ENCODE data around the gene TNPO3. TPM values are rescaled to one million over a fixed set of nuclear protein-coding genes. Genes with fewer than 3 reads are reported as not detected.

TNPO3 gene
- total RNA-seq, 6 experiments from 2014 or later: 38.5 to 52.5 (median 45.0) TPM

GRCh38 chr7:128919881-128920799, 134.8 kb downstream of the TNPO3 start:
- TF ChIP-seq CTCF (IDR thresholded peaks at IDR 0.05): no peak
- no peak for DNase-seq
- Mint-ChIP-seq H3K27me3 (ENCODE audit: insufficient read depth) (peaks cover 62% of the 10 kb centered on the region), H3K36me3 (ENCODE audit: low read depth) (no peaks in the 10 kb centered on the region), H3K27ac (no peak overlapping the region), H3K4me1 (ENCODE audit: low read depth) (peaks cover 5% of the 10 kb centered on the region; the same call in 1 of the 2 replicates), H3K4me3 (no peak overlapping the region), H3K9me3 (no peaks in the 10 kb centered on the region)

- no peak overlapping the region for H3K4me3 Mint-ChIP-seq
- H3K4me1 Mint-ChIP-seq (ENCODE audit: low read depth): peaks cover 5% of the 10 kb centered on the region; the same call in 1 of the 2 replicates
- no peak for DNase-seq
- no peak overlapping the region for H3K27ac Mint-ChIP-seq
- H3K27me3 Mint-ChIP-seq (ENCODE audit: insufficient read depth): peaks cover 59% of the 10 kb centered on the region
- no peak for TF ChIP-seq CTCF (IDR thresholded peaks at IDR 0.05)
- no peaks in the 10 kb centered on the region for H3K9me3 Mint-ChIP-seq
- H3K36me3 Mint-ChIP-seq (ENCODE audit: low read depth): no peaks in the 10 kb centered on the region
These were observed 135.7 kb downstream of the TNPO3 start for GRCh38 chr7:128919241-128919640.

GRCh38 chr7:128918016-128918665, 136.8 kb downstream of the TNPO3 start:
- Mint-ChIP-seq H3K4me1 (ENCODE audit: low read depth) (peaks cover 5% of the 10 kb centered on the region; the same call in 1 of the 2 replicates), H3K27me3 (ENCODE audit: insufficient read depth) (peaks cover 54% of the 10 kb centered on the region), H3K27ac (no peak overlapping the region), H3K4me3 (no peak overlapping the region), H3K36me3 (ENCODE audit: low read depth) (no peaks in the 10 kb centered on the region), H3K9me3 (no peaks in the 10 kb centered on the region)
- no peak for DNase-seq
- no peak for TF ChIP-seq CTCF (IDR thresholded peaks at IDR 0.05)

- Mint-ChIP-seq H3K36me3 (ENCODE audit: low read depth) (no peaks in the 10 kb centered on the region), H3K4me1 (ENCODE audit: low read depth) (peaks cover 5% of the 10 kb centered on the region; the same call in 1 of the 2 replicates), H3K27ac (no peak overlapping the region), H3K27me3 (ENCODE audit: insufficient read depth) (peaks cover 52% of the 10 kb centered on the region), H3K9me3 (no peaks in the 10 kb centered on the region), H3K4me3 (no peak overlapping the region)
- TF ChIP-seq CTCF (IDR thresholded peaks at IDR 0.05): no peak
- DNase-seq: no peak
These were observed 137.8 kb downstream of the TNPO3 start for GRCh38 chr7:128917122-128917521.

- no peak overlapping the region for H3K4me3 Mint-ChIP-seq
- no peak for DNase-seq
- peaks cover 5% of the 10 kb centered on the region; the same call in 1 of the 2 replicates for H3K4me1 Mint-ChIP-seq (ENCODE audit: low read depth)
- H3K27me3 Mint-ChIP-seq (ENCODE audit: insufficient read depth): peaks cover 57% of the 10 kb centered on the region
- H3K36me3 Mint-ChIP-seq (ENCODE audit: low read depth): no peaks in the 10 kb centered on the region
- H3K9me3 Mint-ChIP-seq: no peaks in the 10 kb centered on the region
- TF ChIP-seq CTCF (IDR thresholded peaks at IDR 0.05): no peak
- no peak overlapping the region for H3K27ac Mint-ChIP-seq
These were observed 138.3 kb downstream of the TNPO3 start for GRCh38 chr7:128916643-128916915.

All from HFFc6 (cell line).